ENCODE data around the gene KLHL11. TPM values are rescaled to one million over a fixed set of nuclear protein-coding genes. Genes with fewer than 3 reads are reported as not detected.
A peak's percentile ranks its signal among the peaks of the same experiment; 100 is the strongest.

KLHL11 gene
- total RNA-seq, 4 donors from 2014 or later, result 19.7 to 73.3 (median 38.5) TPM

DNA sequence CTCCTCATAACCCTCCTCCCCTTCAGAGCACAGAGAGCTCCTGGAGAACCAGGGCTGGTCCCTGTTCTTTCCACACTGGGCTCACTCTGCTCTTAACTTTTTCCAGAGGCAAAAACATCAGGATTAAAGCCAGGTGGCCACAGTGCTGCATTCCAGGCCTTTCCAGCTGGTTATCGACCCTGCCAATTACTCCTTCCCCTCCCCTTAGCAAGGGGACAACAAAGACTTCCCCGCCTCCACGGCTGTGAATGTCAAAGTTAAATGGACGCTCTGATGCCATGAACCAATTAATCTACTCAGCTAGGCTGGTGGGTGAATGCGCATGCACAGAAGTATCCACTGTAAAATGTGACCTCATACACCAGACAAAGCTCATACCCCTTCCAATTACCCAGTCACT, 30.4 kb upstream of the KLHL11 start:
- H3K36me3 ChIP-seq, result no peaks in the 10 kb centered on the region
- TF ChIP-seq, protein P1, sequence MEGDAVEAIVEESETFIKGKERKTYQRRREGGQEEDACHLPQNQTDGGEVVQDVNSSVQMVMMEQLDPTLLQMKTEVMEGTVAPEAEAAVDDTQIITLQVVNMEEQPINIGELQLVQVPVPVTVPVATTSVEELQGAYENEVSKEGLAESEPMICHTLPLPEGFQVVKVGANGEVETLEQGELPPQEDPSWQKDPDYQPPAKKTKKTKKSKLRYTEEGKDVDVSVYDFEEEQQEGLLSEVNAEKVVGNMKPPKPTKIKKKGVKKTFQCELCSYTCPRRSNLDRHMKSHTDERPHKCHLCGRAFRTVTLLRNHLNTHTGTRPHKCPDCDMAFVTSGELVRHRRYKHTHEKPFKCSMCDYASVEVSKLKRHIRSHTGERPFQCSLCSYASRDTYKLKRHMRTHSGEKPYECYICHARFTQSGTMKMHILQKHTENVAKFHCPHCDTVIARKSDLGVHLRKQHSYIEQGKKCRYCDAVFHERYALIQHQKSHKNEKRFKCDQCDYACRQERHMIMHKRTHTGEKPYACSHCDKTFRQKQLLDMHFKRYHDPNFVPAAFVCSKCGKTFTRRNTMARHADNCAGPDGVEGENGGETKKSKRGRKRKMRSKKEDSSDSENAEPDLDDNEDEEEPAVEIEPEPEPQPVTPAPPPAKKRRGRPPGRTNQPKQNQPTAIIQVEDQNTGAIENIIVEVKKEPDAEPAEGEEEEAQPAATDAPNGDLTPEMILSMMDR (IDR thresholded peaks at IDR 0.05), result no peak
- no peak for TF ChIP-seq POLR2A (IDR thresholded peaks at IDR 0.05)
- no peak overlapping the region for H3K4me3 ChIP-seq
- H3K27ac ChIP-seq, result peak overlapping the region; percentile 47 to 74
- intact Hi-C loops (cut with DNase I; ENCODE audit: low total_unique reads), result no loop called here
- H3K9me3 ChIP-seq, result no peaks in the 10 kb centered on the region
- H3K4me1 ChIP-seq, result no peaks in the 10 kb centered on the region
- DNase-seq, result peak; percentile 67 to 78
- no peaks in the 10 kb centered on the region for H3K27me3 ChIP-seq

DNA sequence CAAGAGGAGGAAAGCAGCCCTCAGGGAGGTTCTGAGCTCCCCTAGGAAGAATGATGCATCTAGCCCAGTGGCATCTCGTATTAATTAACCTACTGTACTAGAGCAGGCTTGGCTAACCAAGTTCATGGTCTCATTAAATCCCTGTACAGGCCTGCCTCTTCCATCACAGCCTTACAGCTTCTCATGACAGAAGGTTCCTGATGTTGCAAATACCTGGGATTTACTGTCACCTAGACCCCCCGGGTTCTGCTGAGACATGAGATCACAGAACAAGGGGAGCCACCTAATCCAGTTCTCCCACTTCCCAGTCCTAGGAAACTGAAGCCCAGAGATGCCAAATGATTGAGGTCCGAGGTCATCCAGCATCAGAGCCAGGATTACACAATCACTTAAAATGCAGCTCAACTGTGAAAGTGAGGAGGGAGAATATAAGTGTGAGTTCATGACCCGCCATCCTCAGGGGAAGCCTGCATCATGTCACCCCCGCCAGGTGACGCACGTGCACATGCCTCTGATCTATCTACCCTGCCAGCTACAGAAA, 29.6 kb upstream of the KLHL11 start:
- peak; percentile 66 to 69 for DNase-seq
- H3K9me3 ChIP-seq, result no peaks in the 10 kb centered on the region
- no peaks in the 10 kb centered on the region for H3K36me3 ChIP-seq
- H3K4me3 ChIP-seq, result no peak overlapping the region
- peak overlapping the region; percentile 47 to 74 for H3K27ac ChIP-seq
- H3K27me3 ChIP-seq, result no peaks in the 10 kb centered on the region
- no peaks in the 10 kb centered on the region for H3K4me1 ChIP-seq
- intact Hi-C loops (cut with DNase I; ENCODE audit: low total_unique reads), result no loop called here
- TF ChIP-seq POLR2A (IDR thresholded peaks at IDR 0.05), result no peak
- TF ChIP-seq, protein P1 (IDR thresholded peaks at IDR 0.05), result no peak

DNA sequence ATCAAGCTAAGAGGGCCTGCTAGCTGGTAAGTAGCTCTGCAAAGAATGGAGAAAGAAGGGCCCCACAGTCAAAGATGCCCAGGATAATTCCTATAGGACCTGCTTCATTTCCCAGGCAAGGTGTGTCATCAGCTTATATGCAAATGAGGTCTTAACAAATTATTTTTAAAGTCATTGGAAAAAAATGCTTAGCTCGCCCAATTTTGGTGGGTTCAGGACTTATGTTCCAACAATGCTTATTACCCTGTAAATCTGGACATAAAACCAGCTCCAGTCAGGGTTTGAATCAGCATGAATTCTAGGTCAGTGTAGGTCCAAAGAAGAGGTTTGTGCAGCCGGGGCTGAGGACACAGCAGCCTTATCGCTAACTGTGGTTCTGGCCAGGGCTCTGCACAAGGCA, 28.2 kb upstream of the KLHL11 start:
- Histone ChIP-seq H3K9me3 (no peaks in the 10 kb centered on the region), H3K4me3 (no peak overlapping the region), H3K36me3 (no peaks in the 10 kb centered on the region), H3K27ac (no peak overlapping the region), H3K4me1 (no peaks in the 10 kb centered on the region), H3K27me3 (no peaks in the 10 kb centered on the region)
- DNase-seq, result no peak
- TF ChIP-seq, protein P1 (IDR thresholded peaks at IDR 0.05), result no peak
- TF ChIP-seq POLR2A (IDR thresholded peaks at IDR 0.05), result no peak
- intact Hi-C loops (cut with DNase I; ENCODE audit: low total_unique reads), result no loop called here

DNA sequence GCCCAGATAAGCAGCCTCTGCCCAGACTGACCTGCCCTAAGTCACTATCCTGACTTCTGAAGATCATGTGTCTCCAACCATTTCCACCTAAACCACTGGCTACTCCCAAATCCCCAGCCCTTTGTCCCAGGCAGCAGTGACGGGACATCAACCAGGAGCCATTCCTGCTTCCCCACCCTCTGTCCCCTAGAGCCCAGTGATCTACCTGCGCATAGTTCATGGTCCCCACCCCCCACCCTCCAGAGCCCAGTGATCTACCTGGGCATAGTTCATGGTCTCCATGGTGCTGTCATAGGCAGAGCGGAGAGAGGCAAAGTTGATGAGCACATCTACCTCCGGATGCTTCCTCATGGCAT, 26.8 kb upstream of the KLHL11 start:
- no peak for DNase-seq
- intact Hi-C loops (cut with DNase I; ENCODE audit: low total_unique reads), result no loop called here
- H3K4me1 ChIP-seq, result no peaks in the 10 kb centered on the region
- no peak overlapping the region for H3K27ac ChIP-seq
- no peaks in the 10 kb centered on the region for H3K9me3 ChIP-seq
- TF ChIP-seq, protein P1 (IDR thresholded peaks at IDR 0.05), result no peak
- no peak for TF ChIP-seq POLR2A (IDR thresholded peaks at IDR 0.05)
- no peaks in the 10 kb centered on the region for H3K27me3 ChIP-seq
- no peak overlapping the region for H3K4me3 ChIP-seq
- H3K36me3 ChIP-seq, result no peaks in the 10 kb centered on the region

DNA sequence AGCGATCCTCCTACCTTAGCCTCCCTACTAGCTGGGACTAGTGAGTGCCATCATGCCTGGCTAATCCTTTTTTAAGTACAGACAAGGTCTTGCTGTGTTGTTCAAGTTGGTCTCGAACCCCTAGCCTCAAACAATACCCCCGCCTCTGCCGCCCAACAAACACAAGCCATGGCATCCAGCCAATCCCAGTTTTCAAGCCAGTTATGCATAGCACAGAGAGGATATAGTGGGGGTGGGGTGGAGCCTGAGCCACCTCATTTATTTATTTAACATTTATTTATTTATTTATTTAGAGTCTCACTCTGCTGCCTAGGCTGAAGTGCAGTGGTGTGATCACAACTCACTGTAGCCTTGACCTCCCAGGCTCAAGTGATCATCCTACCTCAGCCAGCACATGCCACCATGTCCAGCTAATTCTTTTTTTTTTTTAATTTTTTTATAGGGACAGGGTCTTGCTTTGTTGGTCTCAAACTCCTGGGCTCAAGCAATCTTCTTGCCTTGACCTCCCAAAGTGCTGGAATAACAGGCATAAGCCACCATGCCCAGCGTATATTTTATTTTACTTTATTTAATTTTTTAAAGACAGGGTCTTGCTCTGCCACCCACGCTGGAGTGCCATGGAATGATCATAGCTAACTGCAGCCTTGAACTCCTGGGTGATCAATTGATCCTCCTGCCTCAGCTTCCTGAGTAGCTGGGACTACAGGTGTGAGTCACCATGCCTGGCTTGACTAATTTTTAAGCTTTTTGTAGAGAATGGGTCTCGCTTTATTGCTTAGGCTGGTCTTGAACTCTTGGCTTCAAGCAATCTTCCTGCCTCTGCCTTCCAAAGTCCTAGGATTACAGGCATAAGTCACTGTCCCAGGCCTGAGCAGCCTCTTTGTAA, 26.2 kb upstream of the KLHL11 start:
- no peaks in the 10 kb centered on the region for H3K27me3 ChIP-seq
- H3K4me3 ChIP-seq, result no peak overlapping the region
- no peak for TF ChIP-seq POLR2A (IDR thresholded peaks at IDR 0.05)
- TF ChIP-seq, protein P1 (IDR thresholded peaks at IDR 0.05), result no peak
- H3K4me1 ChIP-seq, result no peaks in the 10 kb centered on the region
- intact Hi-C loops (cut with DNase I; ENCODE audit: low total_unique reads), result no loop called here
- H3K36me3 ChIP-seq, result no peaks in the 10 kb centered on the region
- no peaks in the 10 kb centered on the region for H3K9me3 ChIP-seq
- no peak overlapping the region for H3K27ac ChIP-seq
- DNase-seq, result no peak
